ENCODE data around the gene KLHDC4. TPM values are rescaled to one million over a fixed set of nuclear protein-coding genes. Genes with fewer than 3 reads are reported as not detected.

KLHDC4 gene
- total RNA-seq, 2 experiments from 2014 or later = 80.8 to 81.7 TPM

DNA sequence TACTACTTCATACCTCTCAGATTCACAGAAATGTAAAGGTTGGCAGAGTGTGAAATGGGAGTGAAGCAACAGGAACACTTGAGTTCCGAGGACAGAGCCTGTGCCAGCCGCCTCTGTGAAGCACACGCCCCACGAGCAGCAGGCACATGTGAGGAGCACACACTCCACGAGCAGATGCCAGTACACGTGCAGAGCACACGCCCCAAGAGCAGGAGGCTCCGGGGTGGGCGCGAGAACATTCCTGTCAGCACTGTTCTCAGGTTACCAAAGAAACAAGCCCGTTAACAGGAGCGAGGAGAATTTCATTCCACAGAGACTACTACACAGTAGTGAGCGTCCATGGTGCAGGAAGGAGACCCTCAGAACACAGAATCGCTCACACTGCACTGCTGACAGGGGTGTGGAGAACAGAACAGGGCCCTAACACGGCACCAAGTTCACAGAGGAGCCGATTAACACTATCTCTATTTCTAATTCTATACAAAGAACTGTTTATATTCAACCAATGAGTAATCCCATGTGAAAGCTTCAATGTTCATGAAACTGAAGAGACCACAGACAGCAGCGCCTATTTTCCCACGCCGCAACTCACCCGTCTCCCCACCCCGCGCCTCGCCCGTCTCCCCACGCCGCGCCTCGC, 40.1 kb downstream of the KLHDC4 start:
- Mint-ChIP-seq H3K4me1 (ENCODE audit: low read depth) (peaks cover 11% of the 10 kb centered on the region), H3K9me3 (no peaks in the 10 kb centered on the region), H3K27me3 (no peaks in the 10 kb centered on the region), H3K27ac (no peak overlapping the region), H3K36me3 (ENCODE audit: low read depth) (peaks cover 60% of the 10 kb centered on the region), H3K4me3 (no peak overlapping the region)
- ChIA-PET POLR2A (no interaction called here), CTCF (no interaction called here)
- intact Hi-C loops (cut with micrococcal nuclease) = no loop called here
- no peak for ATAC-seq
- TF ChIP-seq, protein P1, sequence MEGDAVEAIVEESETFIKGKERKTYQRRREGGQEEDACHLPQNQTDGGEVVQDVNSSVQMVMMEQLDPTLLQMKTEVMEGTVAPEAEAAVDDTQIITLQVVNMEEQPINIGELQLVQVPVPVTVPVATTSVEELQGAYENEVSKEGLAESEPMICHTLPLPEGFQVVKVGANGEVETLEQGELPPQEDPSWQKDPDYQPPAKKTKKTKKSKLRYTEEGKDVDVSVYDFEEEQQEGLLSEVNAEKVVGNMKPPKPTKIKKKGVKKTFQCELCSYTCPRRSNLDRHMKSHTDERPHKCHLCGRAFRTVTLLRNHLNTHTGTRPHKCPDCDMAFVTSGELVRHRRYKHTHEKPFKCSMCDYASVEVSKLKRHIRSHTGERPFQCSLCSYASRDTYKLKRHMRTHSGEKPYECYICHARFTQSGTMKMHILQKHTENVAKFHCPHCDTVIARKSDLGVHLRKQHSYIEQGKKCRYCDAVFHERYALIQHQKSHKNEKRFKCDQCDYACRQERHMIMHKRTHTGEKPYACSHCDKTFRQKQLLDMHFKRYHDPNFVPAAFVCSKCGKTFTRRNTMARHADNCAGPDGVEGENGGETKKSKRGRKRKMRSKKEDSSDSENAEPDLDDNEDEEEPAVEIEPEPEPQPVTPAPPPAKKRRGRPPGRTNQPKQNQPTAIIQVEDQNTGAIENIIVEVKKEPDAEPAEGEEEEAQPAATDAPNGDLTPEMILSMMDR (IDR thresholded peaks at IDR 0.05) = no peak
- DNase-seq = no peak

DNA sequence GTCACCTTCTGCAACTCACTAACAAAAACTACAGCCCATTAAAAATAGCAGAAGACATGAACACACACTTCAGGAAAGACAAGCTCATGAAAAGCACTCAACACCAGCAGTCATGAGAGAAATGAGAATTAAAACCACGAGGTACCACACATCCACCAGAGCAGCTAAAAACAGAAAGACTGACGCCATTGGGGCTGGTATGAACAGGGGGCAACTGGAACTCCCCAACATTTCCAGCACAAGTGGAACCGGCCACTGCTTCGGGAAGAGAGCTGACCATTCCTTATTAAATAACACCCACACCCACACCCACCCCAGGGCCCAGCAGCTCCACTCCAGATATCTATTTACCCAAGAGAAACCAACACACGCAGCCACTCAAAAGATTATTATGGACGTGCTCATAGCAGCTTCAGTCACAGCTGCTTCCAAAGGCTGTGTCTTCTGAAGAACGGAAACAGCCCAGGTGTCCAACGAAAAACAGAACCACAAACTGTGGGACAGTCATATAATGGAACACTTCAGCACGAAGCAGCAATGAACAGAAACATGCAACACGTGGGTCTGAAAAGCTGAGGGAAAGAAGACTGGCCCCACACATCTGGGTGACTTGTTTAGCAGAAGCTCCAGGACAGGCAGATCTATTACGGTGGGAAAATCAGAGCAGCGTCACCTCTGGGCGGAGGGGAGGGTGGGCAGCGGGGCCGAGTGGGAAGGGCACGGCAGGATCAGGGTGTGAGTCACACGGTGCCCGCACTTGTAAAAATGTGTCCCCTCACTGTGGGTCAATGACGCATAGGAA, 41.1 kb downstream of the KLHDC4 start:
- H3K27ac Mint-ChIP-seq = peak overlapping the region; percentile 12
- no peaks in the 10 kb centered on the region for H3K9me3 Mint-ChIP-seq
- ChIA-PET CTCF (interaction anchor here (0.9 to 1.3 kb wide), 3 partner anchors 8 to 44 kb away, joined by 3 to 5 read pairs (median 5); no protein-coding TSS in a partner anchor), POLR2A (interaction anchor here (0.6 kb wide), 1 partner anchor 25 kb away, joined by 3 read pairs; no protein-coding TSS in a partner anchor)
- DNase-seq (peak; percentile 11), ATAC-seq (peak; percentile 39)
- TF ChIP-seq, protein P1 (IDR thresholded peaks at IDR 0.05) = no peak
- peaks cover 60% of the 10 kb centered on the region for H3K36me3 Mint-ChIP-seq (ENCODE audit: low read depth)
- no peak overlapping the region for H3K4me3 Mint-ChIP-seq
- H3K27me3 Mint-ChIP-seq = no peaks in the 10 kb centered on the region
- peaks cover 11% of the 10 kb centered on the region for H3K4me1 Mint-ChIP-seq (ENCODE audit: low read depth)
- intact Hi-C loops (cut with micrococcal nuclease) = no loop called here

DNA sequence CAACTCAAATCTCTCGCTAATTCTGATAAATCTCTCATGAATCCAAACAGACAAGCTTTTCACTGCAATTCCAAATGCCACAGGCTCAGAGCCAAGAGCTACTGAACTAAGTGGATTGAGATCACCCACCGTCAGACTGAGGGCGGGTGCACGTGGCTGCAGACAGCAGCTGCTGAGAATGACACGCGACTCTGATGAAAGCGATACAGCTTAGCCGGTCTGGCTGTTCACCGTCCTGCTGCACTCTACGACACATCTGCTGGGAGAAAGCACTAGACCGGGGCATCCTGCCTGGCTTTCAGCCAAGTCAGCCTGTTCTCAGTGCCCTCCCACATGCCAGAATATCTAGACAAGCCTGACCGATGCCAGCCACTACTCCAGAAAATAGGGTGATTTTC, 42.6 kb downstream of the KLHDC4 start:
- TF ChIP-seq, protein P1 (IDR thresholded peaks at IDR 0.05) = no peak
- peaks cover 60% of the 10 kb centered on the region for H3K36me3 Mint-ChIP-seq (ENCODE audit: low read depth)
- no peaks in the 10 kb centered on the region for H3K9me3 Mint-ChIP-seq
- H3K27me3 Mint-ChIP-seq = no peaks in the 10 kb centered on the region
- POLR2A ChIA-PET = no interaction called here
- H3K4me3 Mint-ChIP-seq = no peak overlapping the region
- peaks cover 11% of the 10 kb centered on the region for H3K4me1 Mint-ChIP-seq (ENCODE audit: low read depth)
- peak; percentile 28 for DNase-seq
- no peak for ATAC-seq
- H3K27ac Mint-ChIP-seq = no peak overlapping the region
- intact Hi-C loops (cut with micrococcal nuclease) = no loop called here
- CTCF ChIA-PET = no interaction called here

DNA sequence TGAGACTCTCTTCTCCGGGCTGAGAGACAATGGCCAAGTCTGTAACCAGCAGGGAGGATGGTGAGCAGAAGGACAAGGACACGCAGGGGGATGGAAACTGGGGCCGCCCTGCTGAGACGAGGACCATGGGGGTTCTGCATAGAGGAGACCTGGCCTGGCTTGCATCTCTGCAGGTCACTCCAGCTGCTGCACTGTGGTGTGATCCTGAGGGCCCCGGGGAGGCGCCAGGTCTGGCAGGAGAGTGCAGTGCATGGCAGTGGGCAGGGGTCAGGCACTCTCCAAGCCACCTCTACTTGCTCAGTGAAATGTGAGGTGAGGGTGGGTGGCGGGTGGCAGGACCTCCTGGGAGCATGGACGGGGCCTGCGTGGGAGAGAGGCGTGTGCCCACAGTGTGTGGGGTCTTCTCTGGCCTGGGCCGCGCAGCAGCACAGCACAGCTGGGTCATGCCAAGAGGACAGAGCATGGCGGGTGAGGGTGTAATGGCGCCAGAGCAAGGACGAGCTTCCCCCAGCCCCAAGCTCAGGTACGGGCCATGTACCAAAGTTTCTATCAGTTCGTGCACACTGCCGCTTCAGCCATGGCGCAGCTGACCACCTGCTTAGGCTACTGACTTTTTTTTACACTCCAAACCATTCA, 43.1 kb downstream of the KLHDC4 start:
- no peaks in the 10 kb centered on the region for H3K9me3 Mint-ChIP-seq
- peaks cover 58% of the 10 kb centered on the region for H3K36me3 Mint-ChIP-seq (ENCODE audit: low read depth)
- ChIA-PET CTCF (no interaction called here), POLR2A (no interaction called here)
- H3K4me3 Mint-ChIP-seq = no peak overlapping the region
- TF ChIP-seq, protein P1 (IDR thresholded peaks at IDR 0.05) = no peak
- ATAC-seq (no peak), DNase-seq (no peak)
- intact Hi-C loops (cut with micrococcal nuclease) = no loop called here
- peaks cover 12% of the 10 kb centered on the region for H3K4me1 Mint-ChIP-seq (ENCODE audit: low read depth)
- no peaks in the 10 kb centered on the region for H3K27me3 Mint-ChIP-seq
- H3K27ac Mint-ChIP-seq = no peak overlapping the region

All from activated CD8-positive, alpha-beta T cell treated with anti-CD3 and anti-CD28 coated beads for 36 hours (primary cell).